Astrocyte of the cerebellum (primary cell): ENCODE results near the gene UNC45A.

Experiments
- DNase-seq: peaks from one replicate; pipeline ENCODE4 v3.0.0-alpha.2; 2011; ENCODE audit warnings: low read depth
- H3K4me3 ChIP-seq: 2 replicates; pipeline ENCODE4 v1.5.1; 2011; ENCODE audit warnings: mild to moderate bottlenecking, low read depth, low read length, moderate library complexity
- CTCF ChIP-seq: IDR thresholded peaks from 2 replicates; pipeline ENCODE4 v1.5.1; 2012; ENCODE audit warnings: low read length, low read depth, moderate library complexity, mild to moderate bottlenecking; ENCODE audit errors: missing control alignments
- in situ Hi-C: cut with HindIII; loops from 2 replicates; pipeline ENCODE4 v1.10.0; 2017; ENCODE audit warnings: low sequenced_read_pairs

UNC45A gene

GRCh38 chr15:90967206-90967605 lies 32.1 kb downstream of the UNC45A start:
- DNase-seq: no peak
- no peak for TF ChIP-seq CTCF
- in situ Hi-C loops: no loop called here
- H3K4me3 ChIP-seq: no peak overlapping the region

- in situ Hi-C loops: no loop called here
- H3K4me3 ChIP-seq: no peak overlapping the region
- no peak for TF ChIP-seq CTCF
These were observed 33.3 kb downstream of the UNC45A start for GRCh38 chr15:90968434-90968833.

GRCh38 chr15:90970274-90970673 lies 35.2 kb downstream of the UNC45A start:
- no peak for TF ChIP-seq CTCF
- DNase-seq: no peak
- H3K4me3 ChIP-seq: no peak overlapping the region
- in situ Hi-C loops: no loop called here

More at GRCh38 chr15:90968434-90968833, 33.3 kb downstream of the UNC45A start:
- DNase-seq: no peak

DNA sequence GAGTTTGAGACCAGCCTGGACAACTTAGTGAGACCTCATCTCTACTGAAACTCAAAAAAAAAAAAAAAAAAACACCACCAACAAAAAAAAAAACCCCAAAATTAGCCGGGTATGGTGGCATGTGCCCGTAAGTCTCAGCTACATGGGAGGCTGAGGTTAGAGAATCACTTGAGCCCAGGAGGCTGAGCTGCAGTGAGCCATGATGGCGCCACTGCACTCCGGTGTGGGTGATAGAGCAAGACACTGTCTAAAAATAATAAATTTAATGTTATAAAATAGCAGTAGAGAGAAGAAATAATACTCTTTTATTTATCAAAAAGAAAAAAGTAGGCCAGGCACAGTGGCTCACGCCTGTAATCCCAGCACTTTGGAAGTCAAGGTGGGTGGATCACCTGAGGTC lies 37.0 kb downstream of the UNC45A start:
- H3K4me3 ChIP-seq: no peak overlapping the region
- DNase-seq: no peak
- in situ Hi-C loops: no loop called here
- no peak for TF ChIP-seq CTCF

GRCh38 chr15:90974216-90974615 lies 39.1 kb downstream of the UNC45A start:
- TF ChIP-seq CTCF: no peak
- in situ Hi-C loops: no loop called here
- DNase-seq: no peak
- H3K4me3 ChIP-seq: no peak overlapping the region

DNA sequence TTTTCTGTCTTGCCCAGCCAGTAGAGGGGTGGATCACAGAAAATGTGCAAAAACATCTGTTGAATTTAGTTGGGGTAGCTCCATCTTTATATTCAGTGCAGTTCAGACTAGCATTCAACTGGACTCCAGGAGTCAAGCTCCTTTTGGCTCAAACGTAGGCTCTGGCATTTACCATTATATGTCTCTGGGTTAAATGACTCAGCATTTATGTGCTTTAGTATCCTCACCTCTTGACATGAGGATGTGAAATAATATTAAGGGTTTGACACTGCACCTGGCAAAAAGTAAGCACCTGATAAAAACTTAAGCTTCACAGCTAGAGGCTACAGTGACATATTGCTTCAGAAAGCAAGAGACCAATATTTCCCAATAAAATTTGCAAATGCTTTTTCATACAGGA lies 44.5 kb downstream of the UNC45A start:
- in situ Hi-C loops: no loop called here
- TF ChIP-seq CTCF: no peak
- DNase-seq: no peak
- H3K4me3 ChIP-seq: no peak overlapping the region

DNA sequence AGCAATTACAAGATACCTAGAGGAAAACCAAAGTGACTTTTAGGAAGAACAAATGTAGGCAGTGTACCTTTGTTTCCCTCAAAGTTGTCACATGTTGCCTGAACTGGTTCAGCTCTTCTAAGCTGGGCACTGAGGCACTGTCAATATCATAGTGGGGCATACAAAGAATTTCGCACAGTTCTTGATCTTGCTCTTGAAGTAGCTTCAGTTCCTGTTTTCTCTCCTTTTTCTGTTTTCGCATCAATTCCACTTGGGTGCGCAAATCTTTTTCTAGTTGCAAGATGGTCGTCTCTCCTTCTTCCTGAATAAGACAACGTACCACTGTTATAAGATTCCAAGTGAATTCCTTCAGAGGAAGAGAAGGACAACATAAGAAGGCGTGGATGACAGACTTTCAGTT lies 46.6 kb downstream of the UNC45A start:
- in situ Hi-C loops: no loop called here
- no peak for TF ChIP-seq CTCF
- DNase-seq: no peak
- no peak overlapping the region for H3K4me3 ChIP-seq
